ENCODE results near the gene INF2.

INF2 gene

GRCh38 chr14:104766863-104767633 lies 77.6 kb downstream of the INF2 start:
- TF ChIP-seq ZFX (IDR thresholded peaks at IDR 0.05; ENCODE audit: borderline replicate concordance) (no peak), CTCF (IDR thresholded peaks at IDR 0.05) (no peak)
- 0 out of 2 replicates have a peak overlapping the region, but pooled peaks have one; percentile 18 for H3K27ac ChIP-seq

- H3K27ac ChIP-seq, result 0 out of 2 replicates have a peak overlapping the region, but pooled peaks have one; percentile 18
- TF ChIP-seq ZFX (IDR thresholded peaks at IDR 0.05; ENCODE audit: borderline replicate concordance) (no peak), CTCF (IDR thresholded peaks at IDR 0.05) (no peak)
Measured at GRCh38 chr14:104767634-104767918, 78.2 kb downstream of the INF2 start.

- peak overlapping the region; percentile 46 for H3K27ac ChIP-seq
- no peak for TF ChIP-seq ZFX (IDR thresholded peaks at IDR 0.05; ENCODE audit: borderline replicate concordance)
- TF ChIP-seq CTCF (IDR thresholded peaks at IDR 0.05), result peak; percentile 90
Measured at GRCh38 chr14:104768437-104769323, 79.3 kb downstream of the INF2 start.

- TF ChIP-seq CTCF (IDR thresholded peaks at IDR 0.05), result no peak
- TF ChIP-seq ZFX (IDR thresholded peaks at IDR 0.05; ENCODE audit: borderline replicate concordance), result no peak
- H3K27ac ChIP-seq, result peak overlapping the region; percentile 46; the same call in 1 of the 2 replicates
Measured at GRCh38 chr14:104769324-104770071, 80.1 kb downstream of the INF2 start.

- H3K27ac ChIP-seq, result peak overlapping the region; percentile 46; the same call in 1 of the 2 replicates
- no peak for TF ChIP-seq ZFX (IDR thresholded peaks at IDR 0.05; ENCODE audit: borderline replicate concordance)
- TF ChIP-seq CTCF (IDR thresholded peaks at IDR 0.05), result no peak
Measured at GRCh38 chr14:104770072-104770579, 80.7 kb downstream of the INF2 start.

- H3K27ac ChIP-seq, result no peak overlapping the region; the same call in 1 of the 2 replicates
- TF ChIP-seq CTCF (IDR thresholded peaks at IDR 0.05), result peak; percentile 62
- no peak for TF ChIP-seq ZFX (IDR thresholded peaks at IDR 0.05; ENCODE audit: borderline replicate concordance)
Measured at GRCh38 chr14:104770851-104771272, 81.4 kb downstream of the INF2 start.
